Sigmoid colon (tissue), 7 donors: ENCODE measurements around the gene SHB. TPM values are rescaled to one million over a fixed set of nuclear protein-coding genes. Genes with fewer than 3 reads are reported as not detected.

Experiments
- DNase-seq: peaks from one replicate; pipeline ENCODE4 v3.0.0-alpha.2; 2019
- H3K27ac ChIP-seq, 4 donors: fragments of 200-600 bp; sonication (generic); one replicate each; pipeline ENCODE4 v1.5.1; 2016 to 2019; ENCODE audit warnings: mild to moderate bottlenecking in 1 of 4
- H3K27me3 ChIP-seq, 3 donors: fragments of 200-600 bp; sonication (generic); one replicate each; pipeline ENCODE4 v1.5.1; 2019; ENCODE audit warnings: mild to moderate bottlenecking in 1 of 3
- H3K36me3 ChIP-seq, 4 donors: fragments of 200-600 bp; sonication (generic); one replicate each; pipeline ENCODE4 v1.5.1; 2016 to 2019
- H3K4me1 ChIP-seq, 4 donors: fragments of 200-600 bp; sonication (generic); one replicate each; pipeline ENCODE4 v1.5.1; 2017 to 2019
- H3K4me3 ChIP-seq, 4 donors: fragments of 200-600 bp; sonication (generic); one replicate each; pipeline ENCODE4 v1.5.1; 2017 to 2019; ENCODE audit warnings: mild to moderate bottlenecking in 2 of 4, moderate library complexity in 1 of 4
- H3K9me3 ChIP-seq, 4 donors: fragments of 200-600 bp in 3 of 4; sonication (generic) in 3 of 4; one replicate each; pipeline versions ENCODE4 v1.5.1 to v1.6.1; 2013 to 2019
- EP300 ChIP-seq, 4 donors: sonication (generic); formaldehyde crosslinking; IDR thresholded peaks; one replicate each; pipeline ENCODE4 v1.6.1; 2017; ENCODE audit warnings: antibody characterized with exemption in 4 of 4
- POLR2A ChIP-seq, 2 donors: fragments of 450-650 bp; IDR thresholded peaks; one replicate each; pipeline ENCODE4 v1.6.1; 2016; ENCODE audit warnings: antibody characterized with exemption in 2 of 2, mild to moderate bottlenecking in 2 of 2, moderate library complexity in 2 of 2
- POLR2AphosphoS5 ChIP-seq, 4 donors: sonication (generic); formaldehyde crosslinking; IDR thresholded peaks; one replicate each; pipeline ENCODE4 v1.6.1; 2017; ENCODE audit warnings: antibody characterized with exemption in 4 of 4
- WGBS, 2 donors: extraction: QIAGEN DNeasy Blood & Tissue Kit; methylation state at CpG; one replicate each; pipeline ENCODE4 v1.1.7; 2013; 5-methylcytosine and 5-hydroxymethylcytosine counted together
- intact Hi-C: fragments of 100-400 bp; cut with DNase I; formaldehyde crosslinking; loops from one replicate; pipeline ENCODE4 v1.15.1; 2023
- polyA plus RNA-seq, 3 donors: library from polyadenylated mRNA; stranded (reverse); fragments of 200-250 nt; gene quantifications; one replicate each; pipeline ENCODE4 v1.2.3, GENCODE V29; 2013
- total RNA-seq, 4 donors: library from RNA; depleted of rRNA; stranded (reverse); fragments of >200 nt; gene quantifications; one replicate each; pipeline ENCODE4 v1.1.0, GENCODE V29; 2016
- TF ChIP-seq, protein P1 (sequence below), 4 experiments: fragments of 450-650 bp in 3 of 4; fragments of 200-600 bp in 1 of 4; IDR thresholded peaks; one replicate each; pipeline ENCODE4 v1.5.1; 2016 to 2019; ENCODE audit warnings: antibody characterized with exemption in 4 of 4, mild to moderate bottlenecking in 3 of 4, moderate library complexity in 2 of 4
- donor health status: healthy with polysubstance abuse.
- donor health status: Bipolar disorder and iron deficiency.
- donor health status: healthy.

Gene SHB
- total and polyA plus RNA-seq, 7 donors = 6.8 to 33.7 (median 10.2) TPM

DNA sequence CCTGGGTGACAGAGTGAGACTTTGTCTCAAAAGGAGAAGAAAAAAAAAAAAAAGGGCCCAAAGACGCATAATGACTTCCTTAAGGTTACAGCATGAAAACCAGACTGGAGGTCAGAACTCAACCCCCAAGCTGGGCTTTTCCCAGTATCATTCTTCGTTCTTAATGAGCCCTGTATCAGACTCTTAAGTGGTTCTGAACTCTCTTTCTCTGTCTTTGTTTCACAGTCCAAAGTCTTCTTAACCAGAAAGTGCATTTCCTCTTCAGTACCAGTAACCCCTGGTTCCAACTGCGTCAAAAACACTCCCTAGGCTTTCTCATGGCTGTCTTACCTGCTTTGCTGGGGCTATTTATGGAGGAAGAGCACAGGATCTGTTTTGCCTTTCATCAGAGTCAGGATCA lies 38.4 kb upstream of the SHB start:
- H3K4me1 ChIP-seq = no peaks in the 10 kb centered on the region
- H3K9me3 ChIP-seq = no peaks in the 10 kb centered on the region
- no peak overlapping the region for H3K4me3 ChIP-seq
- intact Hi-C loops = no loop called here
- no peak overlapping the region for H3K27ac ChIP-seq
- TF ChIP-seq POLR2AphosphoS5 (IDR thresholded peaks at IDR 0.05) = no peak
- TF ChIP-seq EP300 (IDR thresholded peaks at IDR 0.05) = no peak
- TF ChIP-seq, protein P1, sequence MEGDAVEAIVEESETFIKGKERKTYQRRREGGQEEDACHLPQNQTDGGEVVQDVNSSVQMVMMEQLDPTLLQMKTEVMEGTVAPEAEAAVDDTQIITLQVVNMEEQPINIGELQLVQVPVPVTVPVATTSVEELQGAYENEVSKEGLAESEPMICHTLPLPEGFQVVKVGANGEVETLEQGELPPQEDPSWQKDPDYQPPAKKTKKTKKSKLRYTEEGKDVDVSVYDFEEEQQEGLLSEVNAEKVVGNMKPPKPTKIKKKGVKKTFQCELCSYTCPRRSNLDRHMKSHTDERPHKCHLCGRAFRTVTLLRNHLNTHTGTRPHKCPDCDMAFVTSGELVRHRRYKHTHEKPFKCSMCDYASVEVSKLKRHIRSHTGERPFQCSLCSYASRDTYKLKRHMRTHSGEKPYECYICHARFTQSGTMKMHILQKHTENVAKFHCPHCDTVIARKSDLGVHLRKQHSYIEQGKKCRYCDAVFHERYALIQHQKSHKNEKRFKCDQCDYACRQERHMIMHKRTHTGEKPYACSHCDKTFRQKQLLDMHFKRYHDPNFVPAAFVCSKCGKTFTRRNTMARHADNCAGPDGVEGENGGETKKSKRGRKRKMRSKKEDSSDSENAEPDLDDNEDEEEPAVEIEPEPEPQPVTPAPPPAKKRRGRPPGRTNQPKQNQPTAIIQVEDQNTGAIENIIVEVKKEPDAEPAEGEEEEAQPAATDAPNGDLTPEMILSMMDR (IDR thresholded peaks at IDR 0.05) = no peak
- no peak for TF ChIP-seq POLR2A (IDR thresholded peaks at IDR 0.05)
- H3K27me3 ChIP-seq = no peaks in the 10 kb centered on the region
- WGBS, 2 donors = 84 to 85% methylated on average over 3 of the region's 3 CpGs
- DNase-seq = no peak
- no peaks in the 10 kb centered on the region for H3K36me3 ChIP-seq

DNA sequence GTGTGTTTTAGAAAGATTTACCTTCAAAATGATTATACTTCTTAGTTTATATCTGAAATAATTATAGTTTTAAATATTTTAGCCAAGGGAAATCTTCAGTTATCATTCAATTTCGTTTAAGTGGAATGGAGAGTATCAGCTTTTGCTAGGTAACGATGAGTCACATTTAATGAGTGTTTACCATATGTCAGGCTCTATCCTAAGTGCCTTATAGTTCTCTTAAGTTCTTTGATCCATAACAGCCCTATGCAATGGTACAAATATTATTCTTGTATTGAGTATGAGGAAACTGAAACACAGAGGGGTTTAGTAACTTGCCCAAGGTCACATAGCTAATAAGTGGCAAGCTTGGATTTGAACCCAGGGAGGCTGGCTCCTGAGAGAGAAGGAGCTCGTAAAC lies 37.5 kb upstream of the SHB start:
- Histone ChIP-seq H3K4me3 (no peak overlapping the region), H3K4me1 (no peaks in the 10 kb centered on the region), H3K27ac (no peak overlapping the region), H3K9me3 (no peaks in the 10 kb centered on the region), H3K36me3 (no peaks in the 10 kb centered on the region), H3K27me3 (no peaks in the 10 kb centered on the region)
- no peak for DNase-seq
- intact Hi-C loops = no loop called here
- WGBS, 2 donors = 59 to 74% methylated on average over 3 of the region's 3 CpGs
- no peak for TF ChIP-seq POLR2A (IDR thresholded peaks at IDR 0.05)
- TF ChIP-seq POLR2AphosphoS5 (IDR thresholded peaks at IDR 0.05) = no peak
- TF ChIP-seq EP300 (IDR thresholded peaks at IDR 0.05) = no peak
- TF ChIP-seq, protein P1 (IDR thresholded peaks at IDR 0.05) = no peak

DNA sequence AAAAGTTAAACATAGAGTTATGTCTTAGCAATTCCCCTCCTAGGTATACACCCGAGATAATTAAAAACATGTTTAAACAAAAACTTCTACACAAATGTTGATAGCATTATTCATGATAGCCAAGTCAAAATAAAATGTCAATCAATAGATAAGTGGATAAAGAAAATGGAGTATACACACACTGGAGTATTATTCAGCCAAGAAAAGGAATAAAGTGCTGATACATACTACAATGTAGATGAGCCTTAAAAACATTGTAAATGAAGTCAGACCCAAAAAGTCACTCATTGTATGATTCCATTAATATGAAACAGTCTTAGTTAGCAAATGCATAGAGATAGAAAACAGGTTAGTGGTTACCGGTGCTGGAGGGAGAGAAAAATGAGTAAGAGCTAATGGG lies 34.3 kb upstream of the SHB start:
- no peaks in the 10 kb centered on the region for H3K9me3 ChIP-seq
- intact Hi-C loops = no loop called here
- DNase-seq = no peak
- WGBS, 2 donors = 91 to 93% methylated on average over 2 of the region's 2 CpGs
- H3K4me3 ChIP-seq = no peak overlapping the region
- no peaks in the 10 kb centered on the region for H3K4me1 ChIP-seq
- no peaks in the 10 kb centered on the region for H3K36me3 ChIP-seq
- no peak overlapping the region for H3K27ac ChIP-seq
- no peaks in the 10 kb centered on the region for H3K27me3 ChIP-seq
- TF ChIP-seq EP300 (IDR thresholded peaks at IDR 0.05) = no peak
- no peak for TF ChIP-seq POLR2A (IDR thresholded peaks at IDR 0.05)
- no peak for TF ChIP-seq POLR2AphosphoS5 (IDR thresholded peaks at IDR 0.05)
- TF ChIP-seq, protein P1 (IDR thresholded peaks at IDR 0.05) = no peak

DNA sequence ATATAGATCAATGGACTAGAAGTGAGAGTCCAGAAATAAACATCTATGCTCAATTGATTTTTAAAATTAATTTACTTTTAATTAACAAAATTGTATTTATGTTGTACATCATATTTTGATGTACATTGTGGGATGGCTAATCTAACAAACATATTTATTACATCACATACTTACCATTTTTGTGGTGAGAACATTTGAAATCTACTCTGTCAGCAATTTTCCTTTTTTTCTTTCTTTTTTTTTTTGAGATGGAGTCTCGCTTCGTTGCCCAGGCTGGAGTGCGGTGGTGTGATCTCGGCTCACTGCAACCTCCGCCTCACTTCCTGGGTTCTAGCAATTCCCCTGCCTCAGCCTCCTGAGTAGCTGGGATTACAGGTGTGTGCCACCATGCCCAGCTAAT lies 32.4 kb upstream of the SHB start:
- no peaks in the 10 kb centered on the region for H3K9me3 ChIP-seq
- H3K27ac ChIP-seq = no peak overlapping the region
- no peak for DNase-seq
- TF ChIP-seq, protein P1 (IDR thresholded peaks at IDR 0.05) = no peak
- TF ChIP-seq EP300 (IDR thresholded peaks at IDR 0.05) = no peak
- no peak for TF ChIP-seq POLR2A (IDR thresholded peaks at IDR 0.05)
- no peak for TF ChIP-seq POLR2AphosphoS5 (IDR thresholded peaks at IDR 0.05)
- intact Hi-C loops = no loop called here
- H3K36me3 ChIP-seq = no peaks in the 10 kb centered on the region
- no peak overlapping the region for H3K4me3 ChIP-seq
- no peaks in the 10 kb centered on the region for H3K27me3 ChIP-seq
- no peaks in the 10 kb centered on the region for H3K4me1 ChIP-seq
- 95% methylated on average over 5 of the region's 5 CpGs for WGBS, 2 donors

DNA sequence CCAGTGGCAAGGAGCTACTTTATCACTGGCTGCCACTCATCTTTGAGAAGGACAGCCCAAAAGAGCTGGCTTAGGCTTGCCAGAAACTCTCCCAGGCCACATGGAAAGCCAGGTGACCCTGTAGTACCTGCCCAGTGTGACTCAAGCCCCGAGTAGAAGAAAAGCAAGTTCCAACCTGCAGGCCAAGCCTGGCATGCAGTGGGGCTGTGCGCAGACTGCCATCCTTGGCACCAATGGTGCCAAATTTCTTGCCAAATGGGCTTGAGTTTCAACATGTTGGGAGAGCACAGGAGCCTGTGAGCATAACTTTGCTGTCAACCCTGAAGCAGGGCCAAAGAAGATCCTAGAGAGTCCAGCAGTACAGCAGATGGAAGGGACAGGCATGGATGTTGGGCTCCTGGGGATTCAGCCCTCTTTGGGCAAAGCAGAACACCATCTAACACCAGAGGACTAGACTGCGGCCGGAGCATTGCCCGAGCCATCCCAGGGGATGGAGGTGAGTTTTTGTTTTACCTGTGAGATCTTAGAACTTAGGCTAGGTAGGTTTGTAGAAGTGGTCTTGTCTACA lies 27.3 kb upstream of the SHB start:
- intact Hi-C loops = no loop called here
- Histone ChIP-seq H3K27ac (no peak overlapping the region), H3K4me1 (no peaks in the 10 kb centered on the region), H3K4me3 (no peak overlapping the region), H3K36me3 (no peaks in the 10 kb centered on the region), H3K9me3 (no peaks in the 10 kb centered on the region), H3K27me3 (no peaks in the 10 kb centered on the region)
- TF ChIP-seq POLR2AphosphoS5 (IDR thresholded peaks at IDR 0.05) = no peak
- TF ChIP-seq, protein P1 (IDR thresholded peaks at IDR 0.05) = no peak
- no peak for TF ChIP-seq POLR2A (IDR thresholded peaks at IDR 0.05)
- TF ChIP-seq EP300 (IDR thresholded peaks at IDR 0.05) = no peak
- peak; percentile 27 for DNase-seq
- 94 to 95% methylated on average over 5 of the region's 5 CpGs for WGBS, 2 donors
